Activated CD8-positive, alpha-beta T cell treated with anti-CD3 and anti-CD28 coated beads for 36 hours (primary cell): Measurements from ENCODE around the gene GNAO1. TPM values are rescaled to one million over a fixed set of nuclear protein-coding genes. Genes with fewer than 3 reads are reported as not detected.

ENCODE experiments used
- ATAC-seq: fragments of 200-7000 bp; cut with Tn5 transposase; one replicate; pipeline ENCODE4 v1.10.0; 2021; ENCODE audit warnings: mild to moderate bottlenecking, moderate library complexity
- CTCF ChIA-PET: fragments of 350-600 bp; sonication (Branson Sonifier 250); formaldehyde crosslinking; loops from one replicate; lab custom pipeline; 2021; ENCODE audit warnings: antibody characterized with exemption; lab: Charles Lee
- POLR2A ChIA-PET: fragments of 350-600 bp; sonication (Branson Sonifier 250); formaldehyde crosslinking; loops from one replicate; lab custom pipeline; 2021; ENCODE audit warnings: antibody characterized with exemption; lab: Charles Lee
- DNase-seq: peaks from one replicate; pipeline ENCODE4 v3.0.0-alpha.2; 2020
- H3K27ac Mint-ChIP-seq: one replicate; pipeline ENCODE4 v1.8.0; 2021; ENCODE audit warnings: mild to moderate bottlenecking, mixed read lengths
- H3K27me3 Mint-ChIP-seq: one replicate; pipeline ENCODE4 v1.8.0; 2021; ENCODE audit warnings: mixed read lengths
- H3K36me3 Mint-ChIP-seq: one replicate; pipeline ENCODE4 v1.8.0; 2021; ENCODE audit warnings: low read depth, mixed read lengths
- H3K4me1 Mint-ChIP-seq: one replicate; pipeline ENCODE4 v1.8.0; 2021; ENCODE audit warnings: low read depth, mixed read lengths
- H3K4me3 Mint-ChIP-seq: one replicate; pipeline ENCODE4 v1.8.0; 2021; ENCODE audit warnings: mild to moderate bottlenecking, moderate library complexity, mixed read lengths
- H3K9me3 Mint-ChIP-seq: one replicate; pipeline ENCODE4 v1.8.0; 2021; ENCODE audit warnings: mixed read lengths
- intact Hi-C: fragments of 100-400 bp; cut with micrococcal nuclease; formaldehyde crosslinking; loops from one replicate; pipeline ENCODE4 v1.10.0; 2022
- total RNA-seq, 2 experiments: library from RNA; stranded (reverse); gene quantifications; one replicate each; pipeline ENCODE4 v1.2.3, GENCODE V29; 2021
- TF ChIP-seq, protein P1 (sequence below): fragments of 200-600 bp; IDR thresholded peaks from one replicate; pipeline ENCODE4 v1.8.0; 2022; ENCODE audit warnings: antibody characterized with exemption, mild to moderate bottlenecking

Gene GNAO1
- total RNA-seq, 2 experiments from 2014 or later, result 2.3 to 2.4 TPM

GRCh38 chr16:56368545-56368944 lies 177.3 kb downstream of the GNAO1 start:
- Mint-ChIP-seq H3K27ac (no peak overlapping the region), H3K9me3 (no peaks in the 10 kb centered on the region), H3K4me3 (no peak overlapping the region), H3K4me1 (peaks cover 13% of the 10 kb centered on the region), H3K36me3 (peaks cover 20% of the 10 kb centered on the region), H3K27me3 (no peaks in the 10 kb centered on the region)
- TF ChIP-seq, protein P1, sequence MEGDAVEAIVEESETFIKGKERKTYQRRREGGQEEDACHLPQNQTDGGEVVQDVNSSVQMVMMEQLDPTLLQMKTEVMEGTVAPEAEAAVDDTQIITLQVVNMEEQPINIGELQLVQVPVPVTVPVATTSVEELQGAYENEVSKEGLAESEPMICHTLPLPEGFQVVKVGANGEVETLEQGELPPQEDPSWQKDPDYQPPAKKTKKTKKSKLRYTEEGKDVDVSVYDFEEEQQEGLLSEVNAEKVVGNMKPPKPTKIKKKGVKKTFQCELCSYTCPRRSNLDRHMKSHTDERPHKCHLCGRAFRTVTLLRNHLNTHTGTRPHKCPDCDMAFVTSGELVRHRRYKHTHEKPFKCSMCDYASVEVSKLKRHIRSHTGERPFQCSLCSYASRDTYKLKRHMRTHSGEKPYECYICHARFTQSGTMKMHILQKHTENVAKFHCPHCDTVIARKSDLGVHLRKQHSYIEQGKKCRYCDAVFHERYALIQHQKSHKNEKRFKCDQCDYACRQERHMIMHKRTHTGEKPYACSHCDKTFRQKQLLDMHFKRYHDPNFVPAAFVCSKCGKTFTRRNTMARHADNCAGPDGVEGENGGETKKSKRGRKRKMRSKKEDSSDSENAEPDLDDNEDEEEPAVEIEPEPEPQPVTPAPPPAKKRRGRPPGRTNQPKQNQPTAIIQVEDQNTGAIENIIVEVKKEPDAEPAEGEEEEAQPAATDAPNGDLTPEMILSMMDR, result no peak
- DNase-seq (no peak), ATAC-seq (no peak)
- POLR2A ChIA-PET, result no interaction called here
- intact Hi-C loops, result no loop called here
- CTCF ChIA-PET, result interaction anchor here (1.6 kb wide), 1 partner anchor 12 kb away, joined by 9 read pairs; no protein-coding TSS in a partner anchor

DNA sequence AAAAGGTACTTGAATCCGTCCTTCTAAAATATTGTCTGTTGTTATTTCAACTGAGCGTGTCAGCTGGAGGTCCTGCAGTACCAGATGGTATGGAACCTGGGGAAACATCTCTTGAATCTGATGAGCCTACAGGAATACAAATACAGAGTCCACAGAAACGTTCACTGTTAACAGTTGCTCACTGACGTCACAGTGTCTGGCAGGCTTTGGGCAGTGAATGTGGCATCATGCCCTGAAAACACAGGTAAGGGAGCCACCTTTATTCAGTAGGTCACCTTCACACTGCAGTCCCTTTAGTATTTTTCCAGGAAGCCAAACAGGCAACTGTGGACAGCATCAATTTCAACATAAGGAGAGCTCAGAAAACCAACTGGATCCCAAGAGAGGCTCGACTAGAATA lies 177.9 kb downstream of the GNAO1 start:
- Mint-ChIP-seq H3K27ac (no peak overlapping the region), H3K4me1 (peaks cover 15% of the 10 kb centered on the region), H3K36me3 (peaks cover 18% of the 10 kb centered on the region), H3K9me3 (no peaks in the 10 kb centered on the region), H3K27me3 (no peaks in the 10 kb centered on the region), H3K4me3 (no peak overlapping the region)
- DNase-seq (no peak), ATAC-seq (no peak)
- TF ChIP-seq, protein P1, result no peak
- CTCF ChIA-PET, result no interaction called here
- POLR2A ChIA-PET, result no interaction called here
- intact Hi-C loops, result no loop called here

DNA sequence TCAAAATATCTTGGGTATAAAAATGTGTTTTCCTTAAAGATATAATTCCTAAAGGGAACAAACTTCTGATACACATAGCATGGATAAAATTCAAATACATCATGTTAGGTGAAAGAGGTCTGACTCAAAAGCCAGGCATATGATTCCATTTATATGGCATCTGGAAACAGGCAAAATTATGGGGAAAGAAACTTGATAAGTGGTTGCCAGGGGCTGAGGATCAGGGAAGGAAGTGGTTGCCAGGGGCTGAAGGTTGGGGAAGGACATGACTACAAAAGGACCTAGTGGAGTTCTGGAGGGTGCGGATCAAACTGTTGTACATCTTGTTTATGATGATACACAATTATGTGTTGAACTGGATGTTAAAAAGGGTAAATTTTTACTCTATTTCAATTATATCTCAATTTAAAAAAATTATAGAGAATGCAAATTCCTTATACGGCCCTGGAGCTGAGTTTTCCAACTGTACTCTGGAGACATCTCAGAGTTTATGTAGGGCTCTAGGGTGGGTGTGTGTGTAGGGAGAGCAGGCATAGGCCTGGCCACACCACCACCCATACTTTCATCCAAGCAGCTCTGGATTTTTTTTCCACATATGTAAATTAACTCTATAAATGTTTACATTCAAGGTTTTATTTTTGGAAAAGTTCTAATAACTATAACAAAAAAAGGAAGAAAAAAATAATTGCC lies 179.0 kb downstream of the GNAO1 start:
- Mint-ChIP-seq H3K36me3 (peaks cover 18% of the 10 kb centered on the region), H3K4me1 (peaks cover 15% of the 10 kb centered on the region), H3K4me3 (no peak overlapping the region), H3K27me3 (no peaks in the 10 kb centered on the region), H3K27ac (no peak overlapping the region), H3K9me3 (no peaks in the 10 kb centered on the region)
- DNase-seq (no peak), ATAC-seq (no peak)
- POLR2A ChIA-PET, result interaction anchor here (0.6 kb wide), 1 partner anchor 14 kb away, joined by 3 read pairs; no protein-coding TSS in a partner anchor
- CTCF ChIA-PET, result interaction anchor here (0.9 to 1.6 kb wide), 2 partner anchors 14 to 52 kb away, joined by 4 read pairs; no protein-coding TSS in a partner anchor
- intact Hi-C loops, result no loop called here
- TF ChIP-seq, protein P1, result no peak

GRCh38 chr16:56370875-56371659 lies 179.8 kb downstream of the GNAO1 start:
- no peak for ATAC-seq
- Mint-ChIP-seq H3K27ac (no peak overlapping the region), H3K27me3 (no peaks in the 10 kb centered on the region), H3K36me3 (peaks cover 22% of the 10 kb centered on the region), H3K4me3 (no peak overlapping the region), H3K9me3 (no peaks in the 10 kb centered on the region), H3K4me1 (peaks cover 15% of the 10 kb centered on the region)
- ChIA-PET CTCF (interaction anchor here (0.9 to 1.6 kb wide), 2 partner anchors 15 to 53 kb away, joined by 4 read pairs; no protein-coding TSS in a partner anchor), POLR2A (interaction anchor here (0.6 kb wide), 1 partner anchor 14 kb away, joined by 3 read pairs; no protein-coding TSS in a partner anchor)
- no peak for DNase-seq
- TF ChIP-seq, protein P1, result no peak
- intact Hi-C loops, result no loop called here

DNA sequence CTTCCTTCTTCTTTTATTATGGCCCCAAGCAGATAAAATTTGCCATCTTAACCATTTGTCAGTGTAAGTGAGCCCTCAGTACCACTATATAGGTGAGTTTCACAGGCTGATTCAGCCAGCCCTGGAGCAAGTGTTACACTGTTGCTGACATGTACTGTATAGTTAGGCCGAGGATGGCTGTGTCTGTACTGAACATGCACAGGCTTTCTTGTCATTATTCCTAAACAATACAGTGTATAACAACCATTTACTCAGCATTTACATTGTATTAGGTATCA lies 180.3 kb downstream of the GNAO1 start:
- POLR2A ChIA-PET, result no interaction called here

More for the DNA sequence above, 180.3 kb downstream of the GNAO1 start:
- H3K9me3 Mint-ChIP-seq, result no peaks in the 10 kb centered on the region
- TF ChIP-seq, protein P1, result no peak
- intact Hi-C loops, result no loop called here
- peaks cover 15% of the 10 kb centered on the region for H3K4me1 Mint-ChIP-seq
- H3K36me3 Mint-ChIP-seq, result peaks cover 22% of the 10 kb centered on the region
- DNase-seq (no peak), ATAC-seq (peak; percentile 37)
- no peak overlapping the region for H3K4me3 Mint-ChIP-seq
- no peak overlapping the region for H3K27ac Mint-ChIP-seq
- CTCF ChIA-PET, result interaction anchor here (1.6 kb wide), 1 partner anchor 53 kb away, joined by 4 read pairs; no protein-coding TSS in a partner anchor
- no peaks in the 10 kb centered on the region for H3K27me3 Mint-ChIP-seq
